Suppressor macrophage treated with lipopolysaccharide for 1 hour (primary cell): ENCODE measurements around the gene USP24.
A peak's percentile ranks its signal among the peaks of the same experiment; 100 is the strongest.
"Not testable (repeated sequence)": the region's sequence is repeated elsewhere in the genome, so short reads cannot be mapped to it uniquely, and the experiment has no call there.

Source experiments
- DNase-seq, 3 donors: peaks; one replicate each; pipeline ENCODE4 v3.0.0-alpha.2; 2020 to 2022

The USP24 gene

GRCh38 chr1:55231745-55232144 is 16.6 kb upstream of the USP24 start:
- DNase-seq = no peak

GRCh38 chr1:55230659-55231058 is 15.5 kb upstream of the USP24 start:
- DNase-seq = no peak

- not testable (repeated sequence) for DNase-seq
Measured at GRCh38 chr1:55229726-55230125, 14.6 kb upstream of the USP24 start.

- no peak for DNase-seq
Measured at GRCh38 chr1:55225228-55225627, 10.1 kb upstream of the USP24 start.

- DNase-seq = no peak
Measured at GRCh38 chr1:55224729-55225128, 9.6 kb upstream of the USP24 start.

GRCh38 chr1:55222152-55222551 is 7.0 kb upstream of the USP24 start:
- DNase-seq = no peak

- DNase-seq = peak; percentile 68 to 85 (median 81)
Measured at GRCh38 chr1:55217226-55217986, 2.2 kb upstream of the USP24 start.

- DNase-seq = no peak
Measured at GRCh38 chr1:55216096-55216495, 932 bp upstream of the USP24 start.

- peak in 1 of 3 donors; percentile 48 for DNase-seq
Measured at GRCh38 chr1:55214934-55215193, 300 bp downstream of the USP24 start.

GRCh38 chr1:55214212-55214933 is 791 bp downstream of the USP24 start:
- peak; percentile 40 to 67 (median 41) for DNase-seq

GRCh38 chr1:55213885-55214211 is 1.3 kb downstream of the USP24 start:
- DNase-seq = no peak

GRCh38 chr1:55213151-55213884 is 1.8 kb downstream of the USP24 start:
- DNase-seq = peak; percentile 54 to 82 (median 77)

- peak in 1 of 3 donors; percentile 14 for DNase-seq
Measured at GRCh38 chr1:55212349-55213150, 2.6 kb downstream of the USP24 start.

- DNase-seq = peak; percentile 41 to 56 (median 50)
Measured at GRCh38 chr1:55211863-55212262, 3.3 kb downstream of the USP24 start.

- no peak for DNase-seq
Measured at GRCh38 chr1:55210990-55211801, 4.0 kb downstream of the USP24 start.

GRCh38 chr1:55209247-55209646 is 5.9 kb downstream of the USP24 start:
- DNase-seq = peak in 1 of 3 donors; percentile 12

GRCh38 chr1:55206210-55206609 is 9.0 kb downstream of the USP24 start:
- DNase-seq = no peak

GRCh38 chr1:55204997-55205396 is 10.2 kb downstream of the USP24 start:
- DNase-seq = peak; percentile 45 to 75 (median 63)

- no peak for DNase-seq
Measured at GRCh38 chr1:55203064-55203463, 12.1 kb downstream of the USP24 start.

- DNase-seq = no peak
Measured at GRCh38 chr1:55200667-55201066, 14.5 kb downstream of the USP24 start.

GRCh38 chr1:55199735-55200134 is 15.4 kb downstream of the USP24 start:
- peak; percentile 30 to 43 (median 31) for DNase-seq

GRCh38 chr1:55198044-55198443 is 17.1 kb downstream of the USP24 start:
- DNase-seq = no peak
